Keratinocyte (primary cell): ENCODE results near the gene COA7. TPM values are rescaled to one million over a fixed set of nuclear protein-coding genes. Genes with fewer than 3 reads are reported as not detected.

Experiments
- DNase-seq: peaks from one replicate; pipeline ENCODE4 v3.0.0-alpha.2; 2011; ENCODE audit warnings: low read depth, missing footprints, low spot score
- FAIRE-seq: peaks from 2 replicates; lab custom pipeline; 2011; peaks lifted over from hg19 to GRCh38; lab: Jason Lieb, UNC
- H2AFZ ChIP-seq: 2 replicates; pipeline ENCODE4 v1.6.0; 2012; ENCODE audit warnings: low read length, control low read depth, inconsistent platforms; ENCODE audit not compliant: control insufficient read depth
- H3K27ac ChIP-seq: 2 replicates; pipeline ENCODE4 v1.5.1; 2011; ENCODE audit warnings: low read length; ENCODE audit not compliant: control insufficient read depth, insufficient read depth
- H3K27me3 ChIP-seq: 3 replicates; pipeline ENCODE4 v1.6.0; 2011; ENCODE audit warnings: low read length; ENCODE audit not compliant: control insufficient read depth, insufficient read depth; ENCODE audit errors: extremely low read depth
- H3K36me3 ChIP-seq, 2 experiments: 2 replicates in 1 of 2; 3 replicates in 1 of 2; pipeline ENCODE4 v1.5.1; 2011; ENCODE audit warnings: low read length in 2 of 2, mild to moderate bottlenecking in 1 of 2; ENCODE audit not compliant: control insufficient read depth in 2 of 2, insufficient read depth in 2 of 2; ENCODE audit errors: extremely low read depth in 1 of 2
- H3K4me1 ChIP-seq: 3 replicates; pipeline ENCODE4 v1.5.1; 2011; ENCODE audit warnings: low read length; ENCODE audit not compliant: control insufficient read depth, insufficient read depth; ENCODE audit errors: extremely low read depth
- H3K4me2 ChIP-seq: 3 replicates; pipeline ENCODE4 v1.6.0; 2011; ENCODE audit warnings: low read depth, low read length; ENCODE audit not compliant: control insufficient read depth, insufficient read depth; ENCODE audit errors: extremely low read depth
- H3K4me3 ChIP-seq, 3 experiments: fragments of 200-600 bp in 1 of 3; sonication (generic) in 1 of 3; 2 replicates in 2 of 3; 3 replicates in 1 of 3; pipeline ENCODE4 v1.5.1; 2011 to 2016; ENCODE audit warnings: low read length in 3 of 3, mild to moderate bottlenecking in 3 of 3, control low read depth in 2 of 3, inconsistent platforms in 1 of 3, low read depth in 1 of 3, mixed read lengths in 1 of 3, mixed run types in 1 of 3, moderate library complexity in 1 of 3; ENCODE audit not compliant: control insufficient read depth in 2 of 3, insufficient read depth in 2 of 3; ENCODE audit errors: extremely low read depth in 1 of 3
- H3K79me2 ChIP-seq: 2 replicates; pipeline ENCODE4 v1.6.0; 2012; ENCODE audit warnings: low read length; ENCODE audit not compliant: control insufficient read depth, insufficient read depth
- H3K9ac ChIP-seq: 3 replicates; pipeline ENCODE4 v1.6.0; 2011; ENCODE audit warnings: low read length; ENCODE audit not compliant: control insufficient read depth, insufficient read depth; ENCODE audit errors: extremely low read depth
- H3K9me1 ChIP-seq: 3 replicates; pipeline ENCODE4 v1.6.0; 2011; ENCODE audit warnings: low read length; ENCODE audit not compliant: control insufficient read depth, insufficient read depth; ENCODE audit errors: extremely low read depth
- H3K9me3 ChIP-seq: 2 replicates; pipeline ENCODE4 v1.5.1; 2012; ENCODE audit warnings: low read depth, low read length; ENCODE audit not compliant: control insufficient read depth
- H4K20me1 ChIP-seq: 3 replicates; pipeline ENCODE4 v1.6.0; 2011; ENCODE audit warnings: low read length; ENCODE audit not compliant: control insufficient read depth, insufficient read depth; ENCODE audit errors: extremely low read depth
- CTCF ChIP-seq, 3 experiments: IDR thresholded peaks in 1 of 3; conservative IDR thresholded peaks in 1 of 3; optimal IDR thresholded peaks in 1 of 3; 2 replicates in 2 of 3; 3 replicates in 1 of 3; pipeline versions ENCODE3 to v1.5.1; 2011; ENCODE audit warnings: low read length in 3 of 3, mild to moderate bottlenecking in 3 of 3, moderate library complexity in 2 of 3, control low read depth in 1 of 3, inconsistent platforms in 1 of 3; ENCODE audit not compliant: insufficient read depth in 2 of 3; ENCODE audit errors: extremely low read depth in 1 of 3
- EZH2 ChIP-seq: IDR thresholded peaks from one replicate; pipeline ENCODE4 v1.6.1; 2012; ENCODE audit warnings: inconsistent platforms, mild to moderate bottlenecking, low read length, moderate library complexity
- dilution Hi-C: fragments of 300-500 bp; cut with MboI; formaldehyde crosslinking; loops from one replicate; pipeline ENCODE4 v1.7.0; 2020; ENCODE audit warnings: low sequenced_read_pairs; ENCODE audit not compliant: extremely low pct_ligation_motif_present
- polyA plus RNA-seq, 5 experiments: library from polyadenylated mRNA; depleted of rRNA in 3 of 5; stranded (reverse) in 3 of 5; stranded (forward) in 1 of 5; unstranded in 1 of 5; fragments of >200 nt; gene quantifications; 1 replicate in 1 of 5; 2 replicates in 3 of 5; 3 replicates in 1 of 5; pipeline versions ENCODE4 v1.2.1 to v1.2.3, GENCODE V29; 2011 to 2012; ENCODE audit warnings: missing spikeins in 2 of 5, low read depth in 1 of 5, low replicate concordance in 1 of 5

Gene COA7
- polyA plus RNA-seq, 1 donor (not counting 4 experiments of a cell fraction or from before 2014, with no cell fraction given): 23.5 TPM

DNA sequence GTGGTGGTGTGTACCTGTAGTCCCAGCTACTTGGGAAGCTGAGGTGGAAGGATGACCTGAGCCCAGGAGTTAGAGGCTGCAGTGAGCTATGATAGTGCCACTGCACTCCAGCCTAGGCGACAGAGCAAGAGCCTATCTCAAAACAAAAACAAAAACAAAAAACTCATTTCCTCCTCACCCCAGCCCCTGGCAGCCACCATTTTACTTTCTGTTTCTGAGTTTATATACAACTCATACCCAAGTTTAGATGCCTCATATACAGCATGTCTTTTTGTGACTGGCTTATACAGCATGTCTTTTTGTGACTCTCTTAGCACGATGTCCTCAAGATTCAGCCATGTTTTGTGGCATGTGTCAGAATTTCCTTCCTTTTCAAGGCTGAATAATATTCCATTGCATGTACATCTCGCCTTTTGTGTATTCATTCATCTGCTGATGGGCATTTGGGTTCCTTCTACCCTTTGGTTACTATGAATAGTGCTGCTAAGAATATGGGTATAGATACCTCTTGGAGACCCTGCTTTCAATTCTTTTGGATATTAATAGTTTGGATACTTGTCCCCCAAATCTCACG, 14.7 kb downstream of the COA7 start:
- H3K27ac ChIP-seq: no peak overlapping the region
- TF ChIP-seq CTCF (optimal IDR thresholded peaks at IDR 0.05 in 1 of 3, IDR thresholded peaks at IDR 0.05 in 1 of 3, conservative IDR thresholded peaks at IDR 0.05 in 1 of 3; ENCODE audit: extremely low read depth in 1 of 3, insufficient read depth in 2 of 3, low read length in 3 of 3) (no peak), EZH2 (no peak)
- H3K9me3 ChIP-seq: no peaks in the 10 kb centered on the region
- H2AFZ ChIP-seq: no peak overlapping the region
- no peaks in the 10 kb centered on the region for H4K20me1 ChIP-seq
- H3K79me2 ChIP-seq: no peaks in the 10 kb centered on the region
- no peaks in the 10 kb centered on the region for H3K4me1 ChIP-seq
- dilution Hi-C loops: no loop called here
- peaks cover 11 to 12% of the 10 kb centered on the region in 2 experiments for H3K36me3 ChIP-seq
- DNase-seq: no peak
- no peak for FAIRE-seq
- H3K9me1 ChIP-seq: no peaks in the 10 kb centered on the region
- H3K27me3 ChIP-seq: no peaks in the 10 kb centered on the region
- H3K9ac ChIP-seq: no peak overlapping the region
- no peak overlapping the region for H3K4me2 ChIP-seq
- H3K4me3 ChIP-seq: no peak overlapping the region

- FAIRE-seq (no peak), DNase-seq (no peak)
- Histone ChIP-seq H3K27me3 (no peaks in the 10 kb centered on the region), H3K4me1 (no peaks in the 10 kb centered on the region), H2AFZ (no peak overlapping the region), H3K4me2 (no peak overlapping the region), H3K9me1 (no peaks in the 10 kb centered on the region), H3K9me3 (no peaks in the 10 kb centered on the region), H3K79me2 (no peaks in the 10 kb centered on the region), H3K27ac (no peak overlapping the region), H3K9ac (no peak overlapping the region), H3K4me3 (no peak overlapping the region), H4K20me1 (no peaks in the 10 kb centered on the region), H3K36me3 (peaks cover 0 to 5% of the 10 kb centered on the region in 2 experiments)
- dilution Hi-C loops: no loop called here
- TF ChIP-seq CTCF (optimal IDR thresholded peaks at IDR 0.05 in 1 of 3, IDR thresholded peaks at IDR 0.05 in 1 of 3, conservative IDR thresholded peaks at IDR 0.05 in 1 of 3; ENCODE audit: extremely low read depth in 1 of 3, insufficient read depth in 2 of 3, low read length in 3 of 3): no peak
- TF ChIP-seq EZH2: no peak
Observed at GRCh38 chr1:52681136-52681535, 17.0 kb downstream of the COA7 start.
